NCI-H82 treated with DMSO at 0.1 percent for 48 hours (cell line): ENCODE data around the gene GPRASP1.

Source experiments
- DNase-seq: peaks from one replicate; lab custom pipeline; 2025; ENCODE audit not compliant: unreplicated experiment; lab: John Stamatoyannopoulos, UW

The GPRASP1 gene

GRCh38 chrX:102694749-102695148, 43.5 kb downstream of the GPRASP1 start:
- no peak for DNase-seq

DNA sequence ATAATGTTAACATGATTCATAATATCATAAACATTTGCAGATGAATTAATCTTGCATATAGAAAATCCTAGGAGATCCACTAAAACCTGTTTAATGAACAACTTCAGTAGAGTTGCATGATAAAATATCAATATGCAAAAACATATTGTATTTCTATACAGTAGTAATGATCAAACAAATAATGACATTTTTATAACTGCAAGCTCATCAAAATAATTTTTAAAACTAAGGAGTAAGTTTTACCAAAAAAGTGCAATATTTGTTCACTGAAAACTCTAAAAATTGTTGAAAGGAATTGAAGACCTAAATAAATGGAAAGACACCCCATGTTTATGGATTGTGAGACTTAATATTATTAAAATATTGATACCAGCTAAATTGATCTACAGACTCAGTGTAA, 45.0 kb downstream of the GPRASP1 start:
- no peak for DNase-seq

DNA sequence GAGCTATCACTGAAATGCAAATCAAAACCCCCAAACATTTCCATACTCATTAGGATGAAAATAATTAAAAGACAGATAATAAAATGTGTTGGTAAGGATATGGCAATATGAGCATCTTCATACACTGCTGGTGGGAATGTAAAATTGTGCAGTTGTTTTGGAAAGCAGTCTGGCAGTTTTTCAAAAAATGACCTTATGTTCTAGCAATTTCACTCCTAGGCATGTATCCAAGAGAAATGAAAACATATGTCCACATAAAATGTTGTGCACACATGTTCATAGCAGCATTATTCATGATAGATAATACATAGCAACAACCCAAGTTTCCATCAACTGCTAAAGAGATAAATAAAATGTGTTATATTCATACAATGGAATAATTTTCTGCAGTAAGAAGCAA, 46.2 kb downstream of the GPRASP1 start:
- DNase-seq: no peak
